H7 (cell line): ENCODE measurements around the gene GRAMD2A. TPM values are rescaled to one million over a fixed set of nuclear protein-coding genes. Genes with fewer than 3 reads are reported as not detected.
"Not testable (repeated sequence)": the region's sequence is repeated elsewhere in the genome, so short reads cannot be mapped to it uniquely, and the experiment has no call there.

ENCODE experiments used
- DNase-seq: peaks from one replicate; pipeline ENCODE4 v3.0.0; 2012
- H3K27me3 ChIP-seq: 2 replicates; pipeline ENCODE4 v1.6.0; 2011; ENCODE audit warnings: mild to moderate bottlenecking, low read length; ENCODE audit not compliant: control insufficient read depth, insufficient read depth
- H3K36me3 ChIP-seq: replicated peaks from 2 replicates; pipeline ENCODE4 v1.5.1; 2011; ENCODE audit warnings: low read length; ENCODE audit not compliant: control insufficient read depth, insufficient read depth
- H3K4me3 ChIP-seq: 2 replicates; pipeline ENCODE4 v1.5.1; 2011; ENCODE audit warnings: low read depth, mild to moderate bottlenecking, control low read depth, low read length, moderate library complexity; ENCODE audit not compliant: insufficient read depth
- total RNA-seq: library from RNA; depleted of rRNA; stranded (reverse); fragments of >200 nt; shearing (Covaris generic); gene quantifications from 2 replicates; pipeline ENCODE4 v1.2.3, GENCODE V29; 2014

Gene GRAMD2A
- total RNA-seq, 1 experiment from 2014 or later: 0.17 TPM

GRCh38 chr15:72172796-72173195 lies 24.8 kb downstream of the GRAMD2A start:
- no peaks in the 10 kb centered on the region; the same call in 1 of the 2 replicates for H3K27me3 ChIP-seq
- no peaks in the 10 kb centered on the region for H3K36me3 ChIP-seq
- H3K4me3 ChIP-seq: no peak overlapping the region
- DNase-seq: no peak

- H3K4me3 ChIP-seq, DNase-seq, H3K27me3 ChIP-seq, H3K36me3 ChIP-seq: not testable (repeated sequence)
These were observed 25.6 kb downstream of the GRAMD2A start for GRCh38 chr15:72171978-72172377.

- no peaks in the 10 kb centered on the region; the same call in 1 of the 2 replicates for H3K27me3 ChIP-seq
- no peak for DNase-seq
- H3K36me3 ChIP-seq: no peaks in the 10 kb centered on the region
- no peak overlapping the region for H3K4me3 ChIP-seq
These were observed 26.9 kb downstream of the GRAMD2A start for GRCh38 chr15:72170691-72171090.

- H3K36me3 ChIP-seq: no peaks in the 10 kb centered on the region
- no peaks in the 10 kb centered on the region; the same call in 1 of the 2 replicates for H3K27me3 ChIP-seq
- DNase-seq: no peak
- H3K4me3 ChIP-seq: no peak overlapping the region
These were observed 27.5 kb downstream of the GRAMD2A start for GRCh38 chr15:72169921-72170611.

GRCh38 chr15:72169236-72169920 lies 28.2 kb downstream of the GRAMD2A start:
- Histone ChIP-seq H3K27me3 (no peaks in the 10 kb centered on the region), H3K4me3 (no peak overlapping the region), H3K36me3 (no peaks in the 10 kb centered on the region)
- no peak for DNase-seq

GRCh38 chr15:72168808-72169190 lies 28.8 kb downstream of the GRAMD2A start:
- no peak for DNase-seq
- H3K4me3 ChIP-seq: no peak overlapping the region
- H3K27me3 ChIP-seq: no peaks in the 10 kb centered on the region
- H3K36me3 ChIP-seq: no peaks in the 10 kb centered on the region

GRCh38 chr15:72168131-72168807 lies 29.3 kb downstream of the GRAMD2A start:
- Histone ChIP-seq H3K36me3 (no peaks in the 10 kb centered on the region), H3K4me3 (no peak overlapping the region), H3K27me3 (no peaks in the 10 kb centered on the region)
- DNase-seq: no peak

GRCh38 chr15:72167445-72167844 lies 30.1 kb downstream of the GRAMD2A start:
- no peaks in the 10 kb centered on the region for H3K36me3 ChIP-seq
- H3K27me3 ChIP-seq: no peaks in the 10 kb centered on the region
- DNase-seq: no peak
- H3K4me3 ChIP-seq: no peak overlapping the region

- Histone ChIP-seq H3K36me3 (no peaks in the 10 kb centered on the region), H3K4me3 (no peak overlapping the region), H3K27me3 (no peaks in the 10 kb centered on the region)
- no peak for DNase-seq
These were observed 30.7 kb downstream of the GRAMD2A start for GRCh38 chr15:72166716-72167417.

- DNase-seq: no peak
- no peaks in the 10 kb centered on the region for H3K27me3 ChIP-seq
- no peaks in the 10 kb centered on the region for H3K36me3 ChIP-seq
- no peak overlapping the region for H3K4me3 ChIP-seq
These were observed 33.9 kb downstream of the GRAMD2A start for GRCh38 chr15:72163719-72164118.

- Histone ChIP-seq H3K27me3 (no peaks in the 10 kb centered on the region), H3K36me3 (no peaks in the 10 kb centered on the region), H3K4me3 (no peak overlapping the region)
- no peak for DNase-seq
These were observed 35.0 kb downstream of the GRAMD2A start for GRCh38 chr15:72162569-72162968.

- Histone ChIP-seq H3K36me3 (no peaks in the 10 kb centered on the region), H3K27me3 (no peaks in the 10 kb centered on the region), H3K4me3 (no peak overlapping the region)
- DNase-seq: no peak
These were observed 36.0 kb downstream of the GRAMD2A start for GRCh38 chr15:72161361-72162132.

GRCh38 chr15:72160696-72161245 lies 36.8 kb downstream of the GRAMD2A start:
- no peak overlapping the region for H3K4me3 ChIP-seq
- no peaks in the 10 kb centered on the region for H3K27me3 ChIP-seq
- DNase-seq: no peak
- H3K36me3 ChIP-seq: no peaks in the 10 kb centered on the region

GRCh38 chr15:72156928-72157327 lies 40.7 kb downstream of the GRAMD2A start:
- no peak overlapping the region for H3K4me3 ChIP-seq
- DNase-seq: no peak

More at GRCh38 chr15:72156928-72157327, 40.7 kb downstream of the GRAMD2A start:
- H3K27me3 ChIP-seq: no peaks in the 10 kb centered on the region
- H3K36me3 ChIP-seq: no peaks in the 10 kb centered on the region
